K562 (cell line): ENCODE data around the gene PTOV1. TPM values are rescaled to one million over a fixed set of nuclear protein-coding genes. Genes with fewer than 3 reads are reported as not detected.

Experiments
- ATAC-seq: fragments of 200-7000 bp; cut with Tn5 transposase; 3 replicates; pipeline ENCODE4 v1.9.1; 2020; ENCODE audit warnings: moderate library complexity
- BruUV-seq: library from RNA; stranded (reverse); fragments of 400-500 nt; replicated peaks from 2 replicates; lab custom pipeline; 2021; lab: Mats Ljungman, UMichigan
- CTCF ChIA-PET: fragments of 300-600 bp; formaldehyde crosslinking; extraction: SDS; loops from one replicate; lab custom pipeline; 2021; ENCODE audit warnings: low intra/inter-chr PET ratio; lab: Yijun Ruan, JAX
- POLR2A ChIA-PET: fragments of 300-600, 350-650 bp; sonication (Branson Sonifier 250); formaldehyde crosslinking; extraction: SDS; loops from one replicate; lab custom pipeline; 2021; ENCODE audit warnings: antibody characterized with exemption, inconsistent platforms; lab: Yijun Ruan, JAX
- DNase-seq, 4 experiments: peaks; one replicate each; pipeline versions ENCODE4 v3.0.0 to v3.0.0-alpha.2; 2011 to 2018; ENCODE audit warnings: low spot score in 3 of 4, mixed read lengths in 3 of 4; ENCODE audit errors: extremely low read depth in 1 of 4
- FAIRE-seq: peaks from 2 replicates; lab custom pipeline; 2011; peaks lifted over from hg19 to GRCh38; lab: Jason Lieb, UNC
- H2AFZ ChIP-seq: 2 replicates; pipeline ENCODE4 v1.6.0; 2011; ENCODE audit warnings: low read depth, low read length, control low read depth, inconsistent platforms
- H3K27ac ChIP-seq: fragments of 200-600 bp; 3 replicates; pipeline ENCODE4 v1.8.0; 2011; ENCODE audit warnings: low read depth, mild to moderate bottlenecking, control low read depth, inconsistent platforms, low read length, moderate library complexity, mixed read lengths; ENCODE audit errors: extremely low read depth
- H3K27me3 ChIP-seq, 2 experiments: fragments of 300-600 bp in 1 of 2; 2 replicates in 1 of 2; 3 replicates in 1 of 2; pipeline versions ENCODE4 v1.6.0 to v1.8.0; 2011; ENCODE audit warnings: inconsistent platforms in 2 of 2, low read length in 2 of 2, mild to moderate bottlenecking in 1 of 2, mixed read lengths in 1 of 2, moderate library complexity in 1 of 2; ENCODE audit not compliant: control insufficient read depth in 2 of 2, insufficient read depth in 2 of 2
- H3K36me3 ChIP-seq: fragments of 300-600 bp; 3 replicates; pipeline ENCODE4 v1.8.0; 2011; ENCODE audit warnings: mild to moderate bottlenecking, low read length, inconsistent platforms; ENCODE audit not compliant: control insufficient read depth, insufficient read depth
- H3K4me1 ChIP-seq, 2 experiments: fragments of 200-600 bp in 1 of 2; replicated peaks in 1 of 2; 2 replicates in 1 of 2; 3 replicates in 1 of 2; pipeline versions ENCODE4 v1.5.1 to v1.8.0; 2011; ENCODE audit warnings: inconsistent platforms in 2 of 2, low read length in 2 of 2, mild to moderate bottlenecking in 1 of 2, mixed read lengths in 1 of 2, moderate library complexity in 1 of 2; ENCODE audit not compliant: control insufficient read depth in 2 of 2, insufficient read depth in 2 of 2
- H3K4me2 ChIP-seq: 2 replicates; pipeline ENCODE4 v1.6.1; 2011; ENCODE audit warnings: low read length, control low read depth, inconsistent platforms, mixed read lengths; ENCODE audit not compliant: insufficient read depth
- H3K4me3 ChIP-seq: fragments of 200-600 bp; sonication (generic), shearing (Covaris generic); 2 replicates; pipeline ENCODE4 v1.5.1; 2016; ENCODE audit warnings: control low read depth, inconsistent platforms
- H3K79me2 ChIP-seq: fragments of 200-600 bp; 3 replicates; pipeline ENCODE4 v1.8.0; 2011; ENCODE audit warnings: low read length, inconsistent platforms; ENCODE audit not compliant: control insufficient read depth, insufficient read depth
- H3K9ac ChIP-seq, 2 experiments: 2 replicates each; pipeline versions ENCODE4 v1.6.0 to v1.6.1; 2011; ENCODE audit warnings: low read depth in 2 of 2, low read length in 2 of 2, control low read depth in 1 of 2, inconsistent platforms in 1 of 2, mild to moderate bottlenecking in 1 of 2, mixed read lengths in 1 of 2; ENCODE audit not compliant: insufficient read depth in 1 of 2
- H3K9me1 ChIP-seq: one replicate; pipeline ENCODE4 v1.6.0; 2011; ENCODE audit warnings: inconsistent platforms, mild to moderate bottlenecking, low read length, moderate library complexity; ENCODE audit not compliant: control insufficient read depth, insufficient read depth
- H3K9me3 ChIP-seq: replicated peaks from 2 replicates; pipeline ENCODE4 v1.5.1; 2011; ENCODE audit warnings: low read depth, low read length, inconsistent platforms; ENCODE audit not compliant: control insufficient read depth, insufficient read depth
- H4K20me1 ChIP-seq: replicated peaks from 2 replicates; pipeline ENCODE4 v1.6.1; 2011; ENCODE audit warnings: low read length, inconsistent platforms, mixed read lengths; ENCODE audit not compliant: control insufficient read depth, insufficient read depth
- POLR2G ChIP-seq: fragments of 200-400 bp; formaldehyde crosslinking; IDR thresholded peaks from 2 replicates; pipeline ENCODE4 v1.6.1; 2017; ENCODE audit warnings: low read depth, mild to moderate bottlenecking, antibody characterized with exemption, low read length, moderate library complexity
- RBFOX2 ChIP-seq: fragments of 200-400 bp; formaldehyde crosslinking; IDR thresholded peaks from 2 replicates; pipeline ENCODE4 v1.6.1; 2017; ENCODE audit warnings: low read depth, mild to moderate bottlenecking, low read length, moderate library complexity
- WGBS: fragments of 100-300 bp; shearing (Covaris generic); methylation state at CpG from one replicate; pipeline ENCODE4 v1.1.6; 2016; ENCODE audit warnings: low coverage, mixed read lengths; ENCODE audit not compliant: insufficient coverage; ENCODE audit errors: missing lambda C conversion rate; 5-methylcytosine and 5-hydroxymethylcytosine counted together
- in situ Hi-C: fragments of 300-500 bp; cut with MboI; formaldehyde crosslinking; loops from 4 replicates; pipeline ENCODE4 v1.15.0; 2018; ENCODE audit warnings: inconsistent platforms, mixed read lengths
- intact Hi-C: fragments of 100-400 bp; cut with micrococcal nuclease; formaldehyde crosslinking; loops from 2 replicates; pipeline ENCODE4 v1.14.2; 2022
- polyA plus RNA-seq, 8 experiments: library from polyadenylated mRNA; depleted of rRNA in 4 of 8; stranded (reverse) in 5 of 8; unstranded in 3 of 8; fragments of >200 nt; fragmentation: Nextera tagmentation in 2 of 8; fragmentation: Illumina TruSeq in 1 of 8; extraction: Ambion mirVana in 2 of 8; extraction: Trizol in 1 of 8; gene quantifications; 2 replicates each; pipeline versions ENCODE4 v1.2.1 to v1.2.3, GENCODE V29; 2011 to 2014; ENCODE audit warnings: inconsistent platforms in 1 of 8, missing spikeins in 1 of 8
- total RNA-seq, 7 experiments: library from RNA; depleted of rRNA in 6 of 7; stranded (reverse); fragments of >200 nt in 6 of 7; fragmentation: Illumina TruSeq in 2 of 7; extraction: Trizol in 2 of 7; gene quantifications; 2 replicates each; pipeline versions ENCODE4 v1.2.1 to v1.2.3, GENCODE V29; 2011 to 2021; ENCODE audit warnings: low replicate concordance in 1 of 7
- TF ChIP-seq, protein P1 (sequence below): fragments of 200-800 bp; sonication (Bioruptor generic); IDR thresholded peaks from 2 replicates; pipeline ENCODE4 v1.6.1; 2017; ENCODE audit warnings: missing genetic modification characterization, missing compliant biosample characterization
- TF ChIP-seq, protein P2 (sequence below): sonication (generic); formaldehyde crosslinking; IDR thresholded peaks from 2 replicates; pipeline ENCODE4 v1.8.1; 2023; ENCODE audit warnings: mild to moderate bottlenecking, missing genetic modification reagents

The PTOV1 gene
- total and polyA plus RNA-seq, 9 of the 15 experiments (the other 6 are each of a cell fraction or from before 2014, with no cell fraction given), result 4.9 to 169 (median 43.5) TPM

DNA sequence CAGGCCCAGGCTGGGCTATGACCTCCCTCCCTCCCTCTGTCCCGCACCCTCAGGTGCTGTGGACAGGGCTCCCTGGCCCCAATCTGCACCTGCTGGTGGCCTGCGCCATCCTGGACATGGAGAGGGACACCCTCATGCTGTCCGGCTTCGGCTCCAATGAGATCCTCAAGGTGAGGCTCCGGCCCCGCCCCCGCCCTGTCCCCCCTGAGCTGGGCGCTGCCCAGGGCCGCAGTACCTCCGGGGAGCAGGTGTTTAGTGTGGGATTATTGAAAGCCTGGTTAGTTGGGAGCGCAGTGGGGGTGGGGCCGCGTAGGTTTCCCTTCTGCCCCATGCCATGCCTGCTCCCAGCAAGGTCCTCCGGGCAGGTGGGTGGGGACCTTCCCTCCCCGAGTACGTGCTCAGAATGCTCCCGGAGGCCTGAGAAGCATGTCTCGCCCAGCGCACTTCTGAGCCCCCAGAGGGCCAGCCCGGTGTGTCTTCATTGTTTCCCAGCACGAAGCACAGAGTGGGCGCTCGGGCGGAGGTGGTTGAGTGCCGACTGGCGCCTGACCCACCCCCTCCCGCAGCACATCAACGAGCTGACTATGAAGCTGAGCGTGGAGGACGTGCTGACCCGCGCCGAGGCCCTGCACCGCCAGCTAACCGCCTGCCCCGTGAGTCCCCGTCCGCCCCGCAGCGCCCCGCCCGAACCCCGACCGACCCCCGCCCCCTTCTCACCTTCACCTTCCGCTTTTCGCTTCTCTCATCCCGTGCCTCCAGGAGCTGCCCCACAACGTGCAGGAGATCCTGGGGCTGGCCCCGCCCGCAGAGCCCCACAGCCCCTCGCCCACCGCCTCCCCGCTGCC is 36.9 kb downstream of the PTOV1 start:
- H3K27me3 ChIP-seq, result no peaks in the 10 kb centered on the region
- DNase-seq (no peak), FAIRE-seq (no peak), ATAC-seq (no peak)
- ChIA-PET CTCF (no interaction called here), POLR2A (no interaction called here)
- H3K4me2 ChIP-seq, result no peak overlapping the region
- H3K27ac ChIP-seq, result no peak overlapping the region
- peak overlapping the region in 1 of 2 experiments; percentile 43; a peak in 2 of 4 replicates for H3K9ac ChIP-seq
- BruUV-seq, result no TSS peak
- no peaks in the 10 kb centered on the region for H4K20me1 ChIP-seq
- in situ Hi-C loops, result no loop called here
- H3K9me1 ChIP-seq, result peaks cover 3% of the 10 kb centered on the region
- H2AFZ ChIP-seq, result no peak overlapping the region
- 88% methylated on average over 17 of the region's 54 CpGs for WGBS
- H3K9me3 ChIP-seq, result no peaks in the 10 kb centered on the region
- peak; percentile 53 for TF ChIP-seq POLR2G
- TF ChIP-seq, protein P1, sequence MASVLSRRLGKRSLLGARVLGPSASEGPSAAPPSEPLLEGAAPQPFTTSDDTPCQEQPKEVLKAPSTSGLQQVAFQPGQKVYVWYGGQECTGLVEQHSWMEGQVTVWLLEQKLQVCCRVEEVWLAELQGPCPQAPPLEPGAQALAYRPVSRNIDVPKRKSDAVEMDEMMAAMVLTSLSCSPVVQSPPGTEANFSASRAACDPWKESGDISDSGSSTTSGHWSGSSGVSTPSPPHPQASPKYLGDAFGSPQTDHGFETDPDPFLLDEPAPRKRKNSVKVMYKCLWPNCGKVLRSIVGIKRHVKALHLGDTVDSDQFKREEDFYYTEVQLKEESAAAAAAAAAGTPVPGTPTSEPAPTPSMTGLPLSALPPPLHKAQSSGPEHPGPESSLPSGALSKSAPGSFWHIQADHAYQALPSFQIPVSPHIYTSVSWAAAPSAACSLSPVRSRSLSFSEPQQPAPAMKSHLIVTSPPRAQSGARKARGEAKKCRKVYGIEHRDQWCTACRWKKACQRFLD (CRISPR knock-in tag), result no peak
- peak; percentile 45; the same call in 1 of the 2 replicates for TF ChIP-seq RBFOX2
- TF ChIP-seq, protein P2, sequence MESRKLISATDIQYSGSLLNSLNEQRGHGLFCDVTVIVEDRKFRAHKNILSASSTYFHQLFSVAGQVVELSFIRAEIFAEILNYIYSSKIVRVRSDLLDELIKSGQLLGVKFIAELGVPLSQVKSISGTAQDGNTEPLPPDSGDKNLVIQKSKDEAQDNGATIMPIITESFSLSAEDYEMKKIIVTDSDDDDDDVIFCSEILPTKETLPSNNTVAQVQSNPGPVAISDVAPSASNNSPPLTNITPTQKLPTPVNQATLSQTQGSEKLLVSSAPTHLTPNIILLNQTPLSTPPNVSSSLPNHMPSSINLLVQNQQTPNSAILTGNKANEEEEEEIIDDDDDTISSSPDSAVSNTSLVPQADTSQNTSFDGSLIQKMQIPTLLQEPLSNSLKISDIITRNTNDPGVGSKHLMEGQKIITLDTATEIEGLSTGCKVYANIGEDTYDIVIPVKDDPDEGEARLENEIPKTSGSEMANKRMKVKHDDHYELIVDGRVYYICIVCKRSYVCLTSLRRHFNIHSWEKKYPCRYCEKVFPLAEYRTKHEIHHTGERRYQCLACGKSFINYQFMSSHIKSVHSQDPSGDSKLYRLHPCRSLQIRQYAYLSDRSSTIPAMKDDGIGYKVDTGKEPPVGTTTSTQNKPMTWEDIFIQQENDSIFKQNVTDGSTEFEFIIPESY (CRISPR knock-in tag), result 0 out of 2 replicates have a peak, but pooled peaks have one; percentile 35
- intact Hi-C loops, result no loop called here
- H3K36me3 ChIP-seq, result peaks cover 21% of the 10 kb centered on the region
- no peak overlapping the region for H3K4me3 ChIP-seq
- H3K79me2 ChIP-seq, result no peaks in the 10 kb centered on the region
- H3K4me1 ChIP-seq, result peaks cover 12 to 56% of the 10 kb centered on the region in 2 experiments
